Measurements from ENCODE around the gene TMEM243. TPM values are rescaled to one million over a fixed set of nuclear protein-coding genes. Genes with fewer than 3 reads are reported as not detected.

Gene TMEM243
- total and polyA plus RNA-seq, 2 experiments from 2014 or later = 44.5 to 82.5 TPM

- peaks cover 22% of the 10 kb centered on the region for H3K27me3 ChIP-seq (ENCODE audit: insufficient read depth)
- no peak for ATAC-seq
These were observed 7.0 kb upstream of the TMEM243 start for GRCh38 chr7:87226495-87226894.

DNA sequence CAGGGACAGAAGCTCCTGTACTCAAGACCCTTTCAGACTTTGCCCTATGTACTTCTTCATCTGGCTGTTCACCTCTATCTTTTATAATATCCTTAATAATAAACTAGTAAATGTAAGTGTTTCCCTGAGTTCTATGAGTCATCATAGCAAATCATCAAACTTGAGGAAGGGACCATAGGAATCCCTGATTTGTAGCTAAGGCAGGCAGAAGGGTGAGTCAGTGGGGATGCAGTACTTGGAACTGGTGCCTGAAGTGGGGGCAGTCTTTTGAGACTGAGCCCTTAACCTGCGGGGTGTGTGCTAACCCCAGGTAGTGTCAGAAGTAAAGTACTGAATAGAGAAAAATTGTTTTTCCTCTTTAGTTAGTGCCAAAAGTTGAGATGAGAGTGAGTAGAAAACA lies 6.2 kb upstream of the TMEM243 start:
- Mint-ChIP-seq H3K27me3 (ENCODE audit: insufficient read depth, low read depth, poor library complexity) (peaks cover 11% of the 10 kb centered on the region), H3K36me3 (ENCODE audit: low read depth) (no peaks in the 10 kb centered on the region; the same call in 2 of the 3 replicates), H3K27ac (no peak overlapping the region), H3K4me1 (peaks cover 4% of the 10 kb centered on the region; the same call in 2 of the 3 replicates), H3K9me3 (no peaks in the 10 kb centered on the region), H3K4me3 (no peak overlapping the region)
- H3K36me3 ChIP-seq (ENCODE audit: insufficient read depth) = no peaks in the 10 kb centered on the region
- ATAC-seq = peak; percentile 75
- H3K27me3 ChIP-seq (ENCODE audit: insufficient read depth) = peaks cover 30% of the 10 kb centered on the region
- no peak for TF ChIP-seq STAT1 (IDR thresholded peaks at IDR 0.05; ENCODE audit: unreplicated experiment)
- TF ChIP-seq ZNF331 (CRISPR knock-in tag; IDR thresholded peaks at IDR 0.05; ENCODE audit: low read depth) = no peak
- no peak for TF ChIP-seq CREB1 (CRISPR knock-in tag; IDR thresholded peaks at IDR 0.05; ENCODE audit: low read depth)
- no peak for TF ChIP-seq CTCF (conservative IDR thresholded peaks at IDR 0.05; ENCODE audit: low read depth in 2 of 2)
- TF ChIP-seq EZH2 (IDR thresholded peaks at IDR 0.05; ENCODE audit: low read depth, unreplicated experiment) = no peak
- no peak for TF ChIP-seq NANOG (IDR thresholded peaks at IDR 0.05; ENCODE audit: borderline replicate concordance)
- TF ChIP-seq ZNF114 (CRISPR knock-in tag; IDR thresholded peaks at IDR 0.05) = no peak
- TF ChIP-seq, protein P1, sequence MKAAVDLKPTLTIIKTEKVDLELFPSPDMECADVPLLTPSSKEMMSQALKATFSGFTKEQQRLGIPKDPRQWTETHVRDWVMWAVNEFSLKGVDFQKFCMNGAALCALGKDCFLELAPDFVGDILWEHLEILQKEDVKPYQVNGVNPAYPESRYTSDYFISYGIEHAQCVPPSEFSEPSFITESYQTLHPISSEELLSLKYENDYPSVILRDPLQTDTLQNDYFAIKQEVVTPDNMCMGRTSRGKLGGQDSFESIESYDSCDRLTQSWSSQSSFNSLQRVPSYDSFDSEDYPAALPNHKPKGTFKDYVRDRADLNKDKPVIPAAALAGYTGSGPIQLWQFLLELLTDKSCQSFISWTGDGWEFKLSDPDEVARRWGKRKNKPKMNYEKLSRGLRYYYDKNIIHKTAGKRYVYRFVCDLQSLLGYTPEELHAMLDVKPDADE (IDR thresholded peaks at IDR 0.05) = no peak
- no peak for TF ChIP-seq ZNF462 (CRISPR knock-in tag; IDR thresholded peaks at IDR 0.05)
- no peaks in the 10 kb centered on the region for H4K20me1 ChIP-seq (replicated peaks; ENCODE audit: insufficient read depth)
- no peak overlapping the region for H3K4me3 ChIP-seq
- H3F3A ChIP-seq (replicated peaks; ENCODE audit: low read depth) = no peaks in the 10 kb centered on the region
- no peak overlapping the region for H3K4me2 ChIP-seq
- peaks cover 6% of the 10 kb centered on the region for H3K4me1 ChIP-seq (ENCODE audit: insufficient read depth)
- H3K27ac ChIP-seq (ENCODE audit: low read depth) = no peak overlapping the region
- H2AFZ ChIP-seq = no peak overlapping the region
- no peaks in the 10 kb centered on the region for H3K9me2 ChIP-seq (ENCODE audit: insufficient read depth)
- no peaks in the 10 kb centered on the region for H3K79me2 ChIP-seq (replicated peaks; ENCODE audit: insufficient read depth)
- DNase-seq (ENCODE audit: low spot score) = peak; percentile 18

More at GRCh38 chr7:87226495-87226894, 7.0 kb upstream of the TMEM243 start:
- Histone ChIP-seq H4K20me1 (replicated peaks; ENCODE audit: insufficient read depth) (no peaks in the 10 kb centered on the region), H3K4me2 (no peak overlapping the region), H3K79me2 (replicated peaks; ENCODE audit: insufficient read depth) (no peaks in the 10 kb centered on the region), H3K4me3 (no peak overlapping the region), H3K27ac (ENCODE audit: low read depth) (no peak overlapping the region), H3F3A (replicated peaks; ENCODE audit: low read depth) (no peaks in the 10 kb centered on the region), H3K9me2 (ENCODE audit: insufficient read depth) (no peaks in the 10 kb centered on the region), H3K4me1 (ENCODE audit: insufficient read depth) (no peaks in the 10 kb centered on the region), H2AFZ (no peak overlapping the region), H3K36me3 (ENCODE audit: insufficient read depth) (no peaks in the 10 kb centered on the region)
- Mint-ChIP-seq H3K9me3 (no peaks in the 10 kb centered on the region), H3K27ac (no peak overlapping the region), H3K36me3 (ENCODE audit: low read depth) (no peaks in the 10 kb centered on the region), H3K27me3 (ENCODE audit: insufficient read depth, low read depth, poor library complexity) (peaks cover 5% of the 10 kb centered on the region), H3K4me1 (no peaks in the 10 kb centered on the region), H3K4me3 (no peak overlapping the region)
- TF ChIP-seq, protein P1 (IDR thresholded peaks at IDR 0.05) = no peak
- TF ChIP-seq EZH2 (IDR thresholded peaks at IDR 0.05; ENCODE audit: low read depth, unreplicated experiment) (no peak), ZNF114 (CRISPR knock-in tag; IDR thresholded peaks at IDR 0.05) (no peak), JUNB (IDR thresholded peaks at IDR 0.05; ENCODE audit: unreplicated experiment) (no peak), CREB1 (CRISPR knock-in tag; IDR thresholded peaks at IDR 0.05; ENCODE audit: low read depth) (no peak), POLR2AphosphoS5 (IDR thresholded peaks at IDR 0.05; ENCODE audit: low read depth) (no peak)
- no peak for DNase-seq (ENCODE audit: low spot score)

Data from GM23338 (cell line).